ENCODE data around the gene PLAAT5.

PLAAT5 gene

DNA sequence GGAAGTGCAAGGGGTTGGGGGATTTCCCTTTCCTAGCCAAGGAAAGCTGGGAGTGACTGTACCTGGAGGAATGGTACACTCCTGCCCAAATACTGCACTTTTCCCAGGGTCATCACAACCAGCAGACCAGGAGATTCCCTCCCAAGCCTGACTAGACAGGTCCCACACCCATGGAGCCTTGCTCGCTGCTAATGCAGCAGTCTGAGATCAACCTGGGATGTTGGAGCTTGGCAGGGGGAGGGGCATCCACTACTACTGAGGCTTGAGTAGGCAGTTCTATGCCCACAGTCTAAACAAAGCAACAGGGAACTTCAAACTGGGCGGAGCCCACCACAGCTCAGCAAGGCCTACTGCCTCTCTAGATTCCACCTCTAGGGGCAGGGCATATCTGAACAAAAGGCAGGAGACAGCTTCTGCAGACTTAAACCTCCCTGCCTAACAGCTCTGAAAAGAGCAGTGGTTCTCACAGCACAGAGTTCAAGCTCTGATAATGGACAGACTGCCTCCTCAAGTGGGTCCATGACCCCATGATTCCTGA is 62.9 kb downstream of the PLAAT5 start:
- Histone ChIP-seq H3K27ac (no peak overlapping the region), H3K4me1 (no peaks in the 10 kb centered on the region), H3K27me3 (no peaks in the 10 kb centered on the region), H3K9me3 (no peaks in the 10 kb centered on the region), H3K4me3 (no peak overlapping the region), H3K36me3 (no peaks in the 10 kb centered on the region)
- TF ChIP-seq, protein P1, sequence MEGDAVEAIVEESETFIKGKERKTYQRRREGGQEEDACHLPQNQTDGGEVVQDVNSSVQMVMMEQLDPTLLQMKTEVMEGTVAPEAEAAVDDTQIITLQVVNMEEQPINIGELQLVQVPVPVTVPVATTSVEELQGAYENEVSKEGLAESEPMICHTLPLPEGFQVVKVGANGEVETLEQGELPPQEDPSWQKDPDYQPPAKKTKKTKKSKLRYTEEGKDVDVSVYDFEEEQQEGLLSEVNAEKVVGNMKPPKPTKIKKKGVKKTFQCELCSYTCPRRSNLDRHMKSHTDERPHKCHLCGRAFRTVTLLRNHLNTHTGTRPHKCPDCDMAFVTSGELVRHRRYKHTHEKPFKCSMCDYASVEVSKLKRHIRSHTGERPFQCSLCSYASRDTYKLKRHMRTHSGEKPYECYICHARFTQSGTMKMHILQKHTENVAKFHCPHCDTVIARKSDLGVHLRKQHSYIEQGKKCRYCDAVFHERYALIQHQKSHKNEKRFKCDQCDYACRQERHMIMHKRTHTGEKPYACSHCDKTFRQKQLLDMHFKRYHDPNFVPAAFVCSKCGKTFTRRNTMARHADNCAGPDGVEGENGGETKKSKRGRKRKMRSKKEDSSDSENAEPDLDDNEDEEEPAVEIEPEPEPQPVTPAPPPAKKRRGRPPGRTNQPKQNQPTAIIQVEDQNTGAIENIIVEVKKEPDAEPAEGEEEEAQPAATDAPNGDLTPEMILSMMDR (IDR thresholded peaks at IDR 0.05): no peak
- no peak for DNase-seq
- intact Hi-C loops (cut with DNase I; ENCODE audit: low total_unique reads): no loop called here

DNA sequence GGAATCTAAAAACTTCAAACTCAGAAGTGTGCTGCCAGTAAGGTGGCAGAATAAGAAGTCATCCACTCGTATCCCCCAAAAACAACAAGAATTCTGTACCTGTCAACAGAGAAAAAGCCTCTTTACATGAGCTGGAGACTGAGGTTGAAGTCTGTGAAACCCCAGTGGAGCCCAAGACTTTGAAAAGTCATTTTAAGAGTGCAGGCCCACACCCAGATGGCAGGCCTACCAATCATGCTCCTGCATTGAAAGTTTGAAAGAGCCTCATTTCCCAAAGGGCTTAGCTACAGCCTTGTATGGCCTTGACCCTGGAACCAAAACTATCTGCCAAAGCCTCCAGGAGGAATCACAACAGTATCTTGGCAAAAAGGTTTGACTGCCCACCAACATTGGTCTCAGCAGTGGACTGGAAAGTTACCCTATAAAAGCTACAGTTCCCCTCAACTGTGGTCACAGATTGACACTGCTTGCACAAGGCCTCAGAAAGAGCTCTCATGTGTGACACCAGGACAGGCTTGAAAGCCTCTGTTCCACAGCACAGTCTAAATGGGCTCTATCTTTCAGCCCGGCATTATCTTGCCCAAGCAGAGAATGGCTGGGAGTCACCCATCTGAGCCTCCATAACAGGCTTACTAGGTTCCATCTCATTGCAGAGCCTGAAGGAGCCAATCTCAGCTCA is 73.7 kb downstream of the PLAAT5 start:
- Histone ChIP-seq H3K27ac (no peak overlapping the region), H3K4me3 (no peak overlapping the region), H3K9me3 (no peaks in the 10 kb centered on the region), H3K27me3 (no peaks in the 10 kb centered on the region), H3K4me1 (no peaks in the 10 kb centered on the region), H3K36me3 (no peaks in the 10 kb centered on the region)
- intact Hi-C loops (cut with DNase I; ENCODE audit: low total_unique reads): no loop called here
- DNase-seq: no peak
- TF ChIP-seq, protein P1 (IDR thresholded peaks at IDR 0.05): no peak

All from tibial artery (tissue), 4 donors.